ENCODE measurements around the gene WASF2. TPM values are rescaled to one million over a fixed set of nuclear protein-coding genes. Genes with fewer than 3 reads are reported as not detected.

The WASF2 gene
- total RNA-seq, 1 donor from 2014 or later, result 113 TPM

- Mint-ChIP-seq H3K36me3 (peaks cover 3% of the 10 kb centered on the region), H3K27me3 (no peaks in the 10 kb centered on the region), H3K4me3 (no peak overlapping the region), H3K27ac (no peak overlapping the region), H3K9me3 (no peaks in the 10 kb centered on the region), H3K4me1 (ENCODE audit: unreplicated experiment) (peaks cover 57% of the 10 kb centered on the region)
- peak; percentile 37 for TF ChIP-seq CTCF (conservative IDR thresholded peaks at IDR 0.05)
- DNase-seq (ENCODE audit: extremely low spot score, unreplicated experiment), result no peak
These were observed 87.6 kb downstream of the WASF2 start for GRCh38 chr1:27402349-27402754.

GRCh38 chr1:27400963-27401341 is 89.0 kb downstream of the WASF2 start:
- H3K27ac Mint-ChIP-seq, result peak overlapping the region; percentile 3
- no peak for TF ChIP-seq CTCF (conservative IDR thresholded peaks at IDR 0.05)
- H3K36me3 Mint-ChIP-seq, result no peaks in the 10 kb centered on the region
- peaks cover 49% of the 10 kb centered on the region for H3K4me1 Mint-ChIP-seq (ENCODE audit: unreplicated experiment)
- peak overlapping the region; percentile 1 for H3K4me3 Mint-ChIP-seq
- H3K9me3 Mint-ChIP-seq, result no peaks in the 10 kb centered on the region
- H3K27me3 Mint-ChIP-seq, result no peaks in the 10 kb centered on the region
- no peak for DNase-seq (ENCODE audit: extremely low spot score, unreplicated experiment)

DNA sequence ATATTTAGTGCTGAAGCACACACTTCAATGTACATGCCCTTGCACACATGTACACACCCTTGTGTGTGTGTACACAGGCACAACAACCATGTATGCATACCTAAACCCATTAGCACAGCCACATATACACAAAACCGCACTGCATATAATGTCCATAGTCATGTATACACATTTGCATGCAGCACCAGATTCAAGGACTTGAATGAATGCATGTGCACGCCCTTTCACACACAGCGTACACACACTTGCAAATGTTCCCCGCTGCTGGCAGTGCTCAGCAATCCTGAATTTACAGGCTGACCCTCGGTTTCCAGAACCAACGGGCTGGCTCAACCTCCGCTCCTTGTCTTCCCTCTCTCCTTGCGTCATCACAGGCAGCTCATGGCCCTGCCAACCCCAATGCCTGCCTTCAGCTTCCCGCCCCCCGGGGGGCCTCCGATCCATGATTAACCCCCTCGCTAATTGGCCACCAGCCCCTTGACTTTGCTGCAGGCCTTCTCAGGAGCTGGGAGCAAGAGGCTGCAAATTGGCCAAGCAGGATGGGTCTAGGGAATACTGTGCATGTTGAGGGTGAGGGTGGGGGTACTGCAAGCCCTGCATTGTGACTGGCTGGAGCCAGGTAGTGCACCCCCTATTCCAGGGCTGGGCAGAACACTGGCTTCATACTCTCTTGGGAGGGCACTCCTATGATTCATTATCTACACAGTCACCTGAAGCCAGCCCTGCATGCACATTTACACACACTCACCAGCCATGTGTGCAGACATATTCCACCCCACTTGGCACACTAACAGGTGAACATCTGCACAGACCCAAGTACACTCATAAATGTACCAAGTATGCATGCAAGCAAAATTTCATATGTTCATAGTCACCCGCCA is 89.6 kb downstream of the WASF2 start:
- TF ChIP-seq CTCF (conservative IDR thresholded peaks at IDR 0.05), result no peak
- no peaks in the 10 kb centered on the region for H3K27me3 Mint-ChIP-seq
- peaks cover 44% of the 10 kb centered on the region for H3K4me1 Mint-ChIP-seq (ENCODE audit: unreplicated experiment)
- no peaks in the 10 kb centered on the region for H3K36me3 Mint-ChIP-seq
- DNase-seq (ENCODE audit: extremely low spot score, unreplicated experiment), result no peak
- H3K4me3 Mint-ChIP-seq, result peak overlapping the region; percentile 13
- H3K27ac Mint-ChIP-seq, result peak overlapping the region; percentile 3
- no peaks in the 10 kb centered on the region for H3K9me3 Mint-ChIP-seq

- H3K36me3 Mint-ChIP-seq, result no peaks in the 10 kb centered on the region
These were observed 90.5 kb downstream of the WASF2 start for GRCh38 chr1:27399251-27400025.

More at GRCh38 chr1:27399251-27400025, 90.5 kb downstream of the WASF2 start:
- H3K9me3 Mint-ChIP-seq, result no peaks in the 10 kb centered on the region
- no peaks in the 10 kb centered on the region for H3K27me3 Mint-ChIP-seq
- no peak for TF ChIP-seq CTCF (conservative IDR thresholded peaks at IDR 0.05)
- no peak for DNase-seq (ENCODE audit: extremely low spot score, unreplicated experiment)
- H3K4me1 Mint-ChIP-seq (ENCODE audit: unreplicated experiment), result peaks cover 49% of the 10 kb centered on the region
- H3K4me3 Mint-ChIP-seq, result no peak overlapping the region
- H3K27ac Mint-ChIP-seq, result no peak overlapping the region

Measured in type B pancreatic cell (in vitro differentiated cells).